HepG2 (cell line): ENCODE results near the gene RAB27B. TPM values are rescaled to one million over a fixed set of nuclear protein-coding genes. Genes with fewer than 3 reads are reported as not detected.

Experiments used
- ATAC-seq: fragments of 200-7000 bp; cut with Tn5 transposase; 3 replicates; pipeline ENCODE4 v1.9.1; 2020; ENCODE audit warnings: mild to moderate bottlenecking, moderate library complexity
- BruUV-seq: library from RNA; stranded (reverse); fragments of 400-500 nt; replicated peaks from 2 replicates; lab custom pipeline; 2021; lab: Mats Ljungman, UMichigan
- CTCF ChIA-PET: fragments of 300-600 bp; formaldehyde crosslinking; extraction: SDS; loops from one replicate; lab custom pipeline; 2021; ENCODE audit warnings: low total read pairs, inconsistent platforms, low intra/inter-chr PET ratio; lab: Yijun Ruan, JAX
- POLR2A ChIA-PET: fragments of 350-600 bp; sonication (Branson Sonifier 250); formaldehyde crosslinking; loops from one replicate; lab custom pipeline; 2020; ENCODE audit warnings: antibody characterized with exemption, inconsistent platforms; lab: Yijun Ruan, JAX
- DNase-seq: peaks from one replicate; pipeline ENCODE4 v3.0.0-alpha.2; 2015; ENCODE audit warnings: low spot score
- FAIRE-seq: peaks from 3 replicates; lab custom pipeline; 2011; peaks lifted over from hg19 to GRCh38; lab: Jason Lieb, UNC
- H2AFZ ChIP-seq: one replicate; pipeline ENCODE4 v1.6.1; 2011; ENCODE audit warnings: low read length, inconsistent platforms
- H3K27ac ChIP-seq: fragments of 300-600 bp; 3 replicates; pipeline ENCODE4 v1.8.0; 2011; ENCODE audit warnings: mixed run types, mild to moderate bottlenecking, mixed read lengths, low read length, inconsistent platforms; ENCODE audit not compliant: insufficient read depth; ENCODE audit errors: extremely low read length
- H3K27me3 ChIP-seq, 2 experiments: fragments of 200-600 bp in 1 of 2; 2 replicates in 1 of 2; 3 replicates in 1 of 2; pipeline versions ENCODE4 v1.6.0 to v1.8.0; 2011; ENCODE audit warnings: low read length in 2 of 2, mild to moderate bottlenecking in 2 of 2, moderate library complexity in 2 of 2, inconsistent platforms in 1 of 2; ENCODE audit not compliant: insufficient read depth in 2 of 2, control insufficient read depth in 1 of 2
- H3K36me3 ChIP-seq, 2 experiments: fragments of 200-600 bp in 1 of 2; replicated peaks in 1 of 2; 2 replicates in 1 of 2; 3 replicates in 1 of 2; pipeline versions ENCODE4 v1.5.1 to v1.8.0; 2011; ENCODE audit warnings: low read length in 2 of 2, inconsistent platforms in 1 of 2; ENCODE audit not compliant: insufficient read depth in 2 of 2, control insufficient read depth in 1 of 2
- H3K4me1 ChIP-seq: 2 replicates; pipeline ENCODE4 v1.5.1; 2012; ENCODE audit warnings: low read length, inconsistent platforms; ENCODE audit not compliant: insufficient read depth
- H3K4me2 ChIP-seq: 2 replicates; pipeline ENCODE4 v1.6.0; 2011; ENCODE audit warnings: low read depth, low read length, inconsistent platforms
- H3K4me3 ChIP-seq, 3 experiments: fragments of 200-600 bp in 1 of 3; sonication (generic), shearing (Covaris generic) in 1 of 3; replicated peaks in 1 of 3; 2 replicates each; pipeline ENCODE4 v1.5.1; 2011 to 2016; ENCODE audit warnings: low read length in 3 of 3, inconsistent platforms in 2 of 3, low read depth in 2 of 3, mild to moderate bottlenecking in 2 of 3, control low read depth in 1 of 3, mixed read lengths in 1 of 3; ENCODE audit not compliant: insufficient read depth in 1 of 3
- H3K79me2 ChIP-seq: one replicate; pipeline ENCODE4 v1.6.1; 2011; ENCODE audit warnings: low read length, inconsistent platforms; ENCODE audit not compliant: insufficient read depth
- H3K9ac ChIP-seq: 2 replicates; pipeline ENCODE4 v1.6.0; 2011; ENCODE audit warnings: mild to moderate bottlenecking, low read depth, low read length, inconsistent platforms; ENCODE audit not compliant: insufficient read depth
- H3K9me3 ChIP-seq: 2 replicates; pipeline ENCODE4 v1.5.1; 2012; ENCODE audit warnings: mild to moderate bottlenecking, low read length
- H4K20me1 ChIP-seq: 2 replicates; pipeline ENCODE4 v1.6.0; 2011; ENCODE audit warnings: inconsistent platforms, mild to moderate bottlenecking, low read length, moderate library complexity; ENCODE audit not compliant: insufficient read depth
- ASH2L ChIP-seq: fragments of 300-600, 200-600 bp; sonication (generic); IDR thresholded peaks from 2 replicates; pipeline ENCODE4 v1.7.0; 2017; ENCODE audit warnings: low read depth, mild to moderate bottlenecking, moderate library complexity, mixed read lengths, low read length; ENCODE audit not compliant: insufficient read length
- ATF3 ChIP-seq: sonication (generic); formaldehyde crosslinking; IDR thresholded peaks from 2 replicates; pipeline ENCODE4 v1.4.0; 2020; ENCODE audit warnings: missing genetic modification reagents
- CTCF ChIP-seq: sonication (generic); formaldehyde crosslinking; IDR thresholded peaks from 2 replicates; pipeline ENCODE4 v1.5.0; 2020; ENCODE audit warnings: mild to moderate bottlenecking, missing genetic modification reagents, moderate library complexity
- IRF2 ChIP-seq: IDR thresholded peaks from 2 replicates; pipeline ENCODE4 v1.6.1; 2018; ENCODE audit warnings: missing genetic modification reagents, missing compliant biosample characterization
- JUNB ChIP-seq: sonication (generic); formaldehyde crosslinking; IDR thresholded peaks from 2 replicates; pipeline ENCODE4 v1.8.0; 2022; ENCODE audit warnings: missing genetic modification reagents, mild to moderate bottlenecking, borderline replicate concordance
- KAT2B ChIP-seq: fragments of 150-350 bp; IDR thresholded peaks from 2 replicates; pipeline ENCODE4 v1.6.1; 2014; ENCODE audit warnings: low read depth, low read length, borderline replicate concordance
- MZF1 ChIP-seq: sonication (generic); formaldehyde crosslinking; IDR thresholded peaks from 2 replicates; pipeline ENCODE4 v1.8.1; 2023; ENCODE audit warnings: mild to moderate bottlenecking, missing genetic modification reagents, borderline replicate concordance
- NFIC ChIP-seq: IDR thresholded peaks from 2 replicates; pipeline ENCODE4 v1.6.1; 2012; ENCODE audit warnings: mild to moderate bottlenecking, low read length, inconsistent platforms
- POLR2G ChIP-seq: fragments of 200-400 bp; formaldehyde crosslinking; IDR thresholded peaks from 2 replicates; pipeline ENCODE4 v1.6.1; 2018; ENCODE audit warnings: mild to moderate bottlenecking, low read depth, low read length, moderate library complexity
- PPARG ChIP-seq: conservative IDR thresholded peaks from 2 replicates; pipeline ENCODE4 v1.6.1; 2016; ENCODE audit warnings: missing biosample characterization, missing genetic modification reagents
- SMC3 ChIP-seq: IDR thresholded peaks from 2 replicates; pipeline ENCODE4 v1.6.1; 2011; ENCODE audit warnings: low read length, improper control_type of control experiment
- STAG1 ChIP-seq: sonication (generic); formaldehyde crosslinking; IDR thresholded peaks from 2 replicates; pipeline ENCODE4 v1.4.0; 2020; ENCODE audit warnings: missing genetic modification reagents
- ZNF180 ChIP-seq: sonication (generic); formaldehyde crosslinking; IDR thresholded peaks from 2 replicates; pipeline ENCODE4 v1.4.0; 2020; ENCODE audit warnings: low read depth, missing genetic modification reagents, borderline replicate concordance
- WGBS: methylation state at CpG from one replicate; pipeline ENCODE4 v1.1.6; 2017; ENCODE audit warnings: low lambda C conversion rate; 5-methylcytosine and 5-hydroxymethylcytosine counted together
- in situ Hi-C: cut with HindIII; loops from 2 replicates; pipeline ENCODE4 v1.10.0; 2017; ENCODE audit warnings: low pct_unique_long_range_greater_than_20kb; ENCODE audit not compliant: extremely low pct_ligation_motif_present
- intact Hi-C: fragments of 100-400 bp; cut with micrococcal nuclease; formaldehyde crosslinking; loops from one replicate; pipeline ENCODE4 v1.10.0; 2022; ENCODE audit not compliant: unreplicated experiment
- polyA plus RNA-seq, 8 experiments: library from polyadenylated mRNA; depleted of rRNA in 3 of 8; stranded (reverse) in 7 of 8; unstranded in 1 of 8; fragments of >200 nt; fragmentation: Illumina TruSeq in 4 of 8; extraction: Trizol in 4 of 8; gene quantifications; 2 replicates each; pipeline versions ENCODE4 v1.2.1 to v1.2.3, GENCODE V29; 2011 to 2016; ENCODE audit warnings: low read depth in 4 of 8, missing spikeins in 1 of 8, mixed read lengths in 1 of 8; ENCODE audit not compliant: insufficient read depth in 1 of 8
- total RNA-seq, 5 experiments: library from RNA; depleted of rRNA; stranded (reverse); fragments of >200 nt; fragmentation: Illumina TruSeq; extraction: Trizol; gene quantifications; 2 replicates each; pipeline ENCODE4 v1.2.3, GENCODE V29; 2016; ENCODE audit warnings: low read depth in 1 of 5
- TF ChIP-seq, protein P1 (sequence below): sonication (generic); formaldehyde crosslinking; conservative IDR thresholded peaks from 2 replicates; pipeline ENCODE4 v1.4.0; 2020; ENCODE audit warnings: missing genetic modification reagents
- TF ChIP-seq, protein P2 (sequence below): IDR thresholded peaks from 2 replicates; pipeline ENCODE4 v1.6.1; 2016; ENCODE audit warnings: missing genetic modification reagents, missing compliant biosample characterization
- TF ChIP-seq, protein P3 (sequence below): sonication (generic); formaldehyde crosslinking; IDR thresholded peaks from 2 replicates; pipeline ENCODE4 v1.9.0; 2022; ENCODE audit warnings: missing genetic modification reagents, mild to moderate bottlenecking, borderline replicate concordance
- TF ChIP-seq, protein P4 (sequence below): sonication (generic); formaldehyde crosslinking; IDR thresholded peaks from 2 replicates; pipeline ENCODE4 v1.4.0; 2020; ENCODE audit warnings: missing genetic modification reagents, borderline replicate concordance

The RAB27B gene
- total and polyA plus RNA-seq, 2 of the 13 experiments (the other 11 are each of a cell fraction or from before 2014, with no cell fraction given): not detected

GRCh38 chr18:54916507-54916906 is 88.2 kb downstream of the RAB27B start:
- no peak overlapping the region for H3K9ac ChIP-seq
- intact Hi-C loops (loop anchor here (1.0 kb wide), 1 partner anchor 67 kb away; no protein-coding TSS in a partner anchor), in situ Hi-C loops (no loop called here)
- H3K9me3 ChIP-seq: no peaks in the 10 kb centered on the region
- CTCF ChIA-PET: interaction anchor here (1.1 kb wide), 1 partner anchor 66 kb away, joined by 4 read pairs; no protein-coding TSS in a partner anchor
- no peaks in the 10 kb centered on the region for H3K79me2 ChIP-seq
- H3K4me1 ChIP-seq: no peaks in the 10 kb centered on the region
- H4K20me1 ChIP-seq: no peaks in the 10 kb centered on the region
- H3K4me3 ChIP-seq: no peak overlapping the region
- BruUV-seq: no TSS peak
- FAIRE-seq: no peak
- no peak overlapping the region for H3K4me2 ChIP-seq
- 0 out of 5 replicates have a peak, but pooled peaks cover 0 to 2% of the 10 kb centered on the region in 2 experiments for H3K36me3 ChIP-seq
- 91% methylated on average over 3 of the region's 3 CpGs for WGBS
- no peak overlapping the region for H2AFZ ChIP-seq
- H3K27ac ChIP-seq: no peak overlapping the region
- no peak for DNase-seq
- peak; percentile 47; the same call in 2 of the 3 replicates for ATAC-seq
- POLR2A ChIA-PET: no interaction called here
- no peaks in the 10 kb centered on the region for H3K27me3 ChIP-seq
- TF ChIP-seq, protein P1, sequence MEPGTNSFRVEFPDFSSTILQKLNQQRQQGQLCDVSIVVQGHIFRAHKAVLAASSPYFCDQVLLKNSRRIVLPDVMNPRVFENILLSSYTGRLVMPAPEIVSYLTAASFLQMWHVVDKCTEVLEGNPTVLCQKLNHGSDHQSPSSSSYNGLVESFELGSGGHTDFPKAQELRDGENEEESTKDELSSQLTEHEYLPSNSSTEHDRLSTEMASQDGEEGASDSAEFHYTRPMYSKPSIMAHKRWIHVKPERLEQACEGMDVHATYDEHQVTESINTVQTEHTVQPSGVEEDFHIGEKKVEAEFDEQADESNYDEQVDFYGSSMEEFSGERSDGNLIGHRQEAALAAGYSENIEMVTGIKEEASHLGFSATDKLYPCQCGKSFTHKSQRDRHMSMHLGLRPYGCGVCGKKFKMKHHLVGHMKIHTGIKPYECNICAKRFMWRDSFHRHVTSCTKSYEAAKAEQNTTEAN (CRISPR knock-in tag): no peak
- TF ChIP-seq, protein P2, sequence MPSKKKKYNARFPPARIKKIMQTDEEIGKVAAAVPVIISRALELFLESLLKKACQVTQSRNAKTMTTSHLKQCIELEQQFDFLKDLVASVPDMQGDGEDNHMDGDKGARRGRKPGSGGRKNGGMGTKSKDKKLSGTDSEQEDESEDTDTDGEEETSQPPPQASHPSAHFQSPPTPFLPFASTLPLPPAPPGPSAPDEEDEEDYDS (CRISPR knock-in tag): no peak
- TF ChIP-seq PPARG (no peak), MZF1 (CRISPR knock-in tag) (no peak), SMC3 (peak; percentile 14; the same call in 1 of the 2 replicates), CTCF (CRISPR knock-in tag) (peak; percentile 53), KAT2B (no peak), NFIC (no peak), POLR2G (no peak), STAG1 (CRISPR knock-in tag) (peak; percentile 57), JUNB (CRISPR knock-in tag) (no peak), ATF3 (CRISPR knock-in tag) (no peak), IRF2 (CRISPR knock-in tag) (no peak), ZNF180 (no peak), ASH2L (no peak)
- TF ChIP-seq, protein P3, sequence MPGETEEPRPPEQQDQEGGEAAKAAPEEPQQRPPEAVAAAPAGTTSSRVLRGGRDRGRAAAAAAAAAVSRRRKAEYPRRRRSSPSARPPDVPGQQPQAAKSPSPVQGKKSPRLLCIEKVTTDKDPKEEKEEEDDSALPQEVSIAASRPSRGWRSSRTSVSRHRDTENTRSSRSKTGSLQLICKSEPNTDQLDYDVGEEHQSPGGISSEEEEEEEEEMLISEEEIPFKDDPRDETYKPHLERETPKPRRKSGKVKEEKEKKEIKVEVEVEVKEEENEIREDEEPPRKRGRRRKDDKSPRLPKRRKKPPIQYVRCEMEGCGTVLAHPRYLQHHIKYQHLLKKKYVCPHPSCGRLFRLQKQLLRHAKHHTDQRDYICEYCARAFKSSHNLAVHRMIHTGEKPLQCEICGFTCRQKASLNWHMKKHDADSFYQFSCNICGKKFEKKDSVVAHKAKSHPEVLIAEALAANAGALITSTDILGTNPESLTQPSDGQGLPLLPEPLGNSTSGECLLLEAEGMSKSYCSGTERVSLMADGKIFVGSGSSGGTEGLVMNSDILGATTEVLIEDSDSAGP (CRISPR knock-in tag): no peak
- TF ChIP-seq, protein P4, sequence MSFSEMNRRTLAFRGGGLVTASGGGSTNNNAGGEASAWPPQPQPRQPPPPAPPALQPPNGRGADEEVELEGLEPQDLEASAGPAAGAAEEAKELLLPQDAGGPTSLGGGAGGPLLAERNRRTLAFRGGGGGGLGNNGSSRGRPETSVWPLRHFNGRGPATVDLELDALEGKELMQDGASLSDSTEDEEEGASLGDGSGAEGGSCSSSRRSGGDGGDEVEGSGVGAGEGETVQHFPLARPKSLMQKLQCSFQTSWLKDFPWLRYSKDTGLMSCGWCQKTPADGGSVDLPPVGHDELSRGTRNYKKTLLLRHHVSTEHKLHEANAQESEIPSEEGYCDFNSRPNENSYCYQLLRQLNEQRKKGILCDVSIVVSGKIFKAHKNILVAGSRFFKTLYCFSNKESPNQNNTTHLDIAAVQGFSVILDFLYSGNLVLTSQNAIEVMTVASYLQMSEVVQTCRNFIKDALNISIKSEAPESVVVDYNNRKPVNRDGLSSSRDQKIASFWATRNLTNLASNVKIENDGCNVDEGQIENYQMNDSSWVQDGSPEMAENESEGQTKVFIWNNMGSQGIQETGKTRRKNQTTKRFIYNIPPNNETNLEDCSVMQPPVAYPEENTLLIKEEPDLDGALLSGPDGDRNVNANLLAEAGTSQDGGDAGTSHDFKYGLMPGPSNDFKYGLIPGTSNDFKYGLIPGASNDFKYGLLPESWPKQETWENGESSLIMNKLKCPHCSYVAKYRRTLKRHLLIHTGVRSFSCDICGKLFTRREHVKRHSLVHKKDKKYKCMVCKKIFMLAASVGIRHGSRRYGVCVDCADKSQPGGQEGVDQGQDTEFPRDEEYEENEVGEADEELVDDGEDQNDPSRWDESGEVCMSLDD (CRISPR knock-in tag): no peak
